ENCODE measurements around the gene CCDC117.

DNA sequence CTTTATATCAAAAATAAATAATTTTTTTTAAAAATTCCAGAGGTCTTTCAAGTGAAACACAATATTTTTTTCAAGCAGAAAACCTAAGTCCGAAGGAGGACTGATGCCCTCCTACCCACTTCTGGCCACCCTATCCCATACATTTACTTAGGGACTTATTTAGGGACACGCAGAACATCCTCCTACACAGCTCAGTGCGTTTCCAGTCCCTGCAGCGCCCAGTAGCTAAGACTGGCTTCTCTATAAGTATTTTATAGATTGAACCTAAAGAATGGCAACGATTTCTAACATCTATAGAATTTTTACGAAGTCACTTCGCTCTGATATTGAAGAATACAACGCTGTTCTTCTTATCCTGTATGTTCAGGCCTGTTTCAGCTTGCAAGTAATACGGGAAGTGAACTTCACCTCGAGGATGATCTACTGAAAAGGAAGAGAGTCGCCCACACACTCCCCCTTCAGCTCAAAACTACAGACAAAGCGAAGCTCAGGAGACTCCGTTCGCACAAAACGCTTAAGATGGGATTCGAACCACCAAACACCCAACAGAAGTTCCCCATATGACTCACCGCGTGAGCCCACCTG lies 31.2 kb upstream of the CCDC117 start:
- no peak for TF ChIP-seq CTCF (optimal IDR thresholded peaks at IDR 0.05 in 1 of 3, IDR thresholded peaks at IDR 0.05 in 1 of 3, conservative IDR thresholded peaks at IDR 0.05 in 1 of 3; ENCODE audit: extremely low read depth in 1 of 3, insufficient read depth in 2 of 3, low read length in 3 of 3)
- TF ChIP-seq EZH2 (IDR thresholded peaks at IDR 0.05; ENCODE audit: low read length), result no peak

Data from keratinocyte (primary cell).